Upper lobe of right lung (tissue), 1 donor: ENCODE measurements around the gene ATG4D. TPM values are rescaled to one million over a fixed set of nuclear protein-coding genes. Genes with fewer than 3 reads are reported as not detected.
A peak's percentile ranks its signal among the peaks of the same experiment; 100 is the strongest.

Experiments
- ATAC-seq: fragments of 200-7000 bp; cut with Tn5 transposase; one replicate; pipeline ENCODE4 v1.9.1; 2020; ENCODE audit warnings: mild to moderate bottlenecking, moderate library complexity
- DNase-seq: peaks from one replicate; pipeline ENCODE4 v3.0.0-alpha.2; 2020
- H3K27ac ChIP-seq: fragments of 200-600 bp; one replicate; pipeline ENCODE4 v1.8.0; 2022
- H3K27me3 ChIP-seq: fragments of 200-600 bp; one replicate; pipeline ENCODE4 v1.8.0; 2022; ENCODE audit warnings: mild to moderate bottlenecking
- H3K36me3 ChIP-seq: fragments of 200-600 bp; one replicate; pipeline ENCODE4 v1.8.0; 2022
- H3K4me1 ChIP-seq: fragments of 200-600 bp; one replicate; pipeline ENCODE4 v1.8.0; 2022
- H3K4me3 ChIP-seq: fragments of 200-600 bp; one replicate; pipeline ENCODE4 v1.8.0; 2022; ENCODE audit warnings: mild to moderate bottlenecking
- H3K9me3 ChIP-seq: fragments of 200-600 bp; one replicate; pipeline ENCODE4 v1.8.0; 2022
- intact Hi-C: fragments of 100-400 bp; cut with DNase I; formaldehyde crosslinking; loops from one replicate; pipeline ENCODE4 v1.11.0; 2022
- microRNA-seq: library from miRNA; unstranded; fragments of <30 nt; microRNA quantifications from one replicate; pipeline ENCODE4 v1.2.0, GENCODE V29; 2020; ENCODE audit warnings: borderline microRNAs expressed
- total RNA-seq: library from RNA; stranded (reverse); fragmentation: NEBNext Ultra II Directional; extraction: Animal tissue kit (Norgen Biotek cat#: 25700); gene quantifications from one replicate; pipeline ENCODE4 v1.2.1, GENCODE V29; 2021
- TF ChIP-seq, protein P1 (sequence below): fragments of 200-600 bp; IDR thresholded peaks from one replicate; pipeline ENCODE4 v1.8.0; 2022; ENCODE audit warnings: antibody characterized with exemption
- donor health status: DM: no; HTN: yes; CAD: no; lungs with severe emphysema.

The ATG4D gene
- total RNA-seq, 1 donor from 2014 or later = 21.0 TPM

DNA sequence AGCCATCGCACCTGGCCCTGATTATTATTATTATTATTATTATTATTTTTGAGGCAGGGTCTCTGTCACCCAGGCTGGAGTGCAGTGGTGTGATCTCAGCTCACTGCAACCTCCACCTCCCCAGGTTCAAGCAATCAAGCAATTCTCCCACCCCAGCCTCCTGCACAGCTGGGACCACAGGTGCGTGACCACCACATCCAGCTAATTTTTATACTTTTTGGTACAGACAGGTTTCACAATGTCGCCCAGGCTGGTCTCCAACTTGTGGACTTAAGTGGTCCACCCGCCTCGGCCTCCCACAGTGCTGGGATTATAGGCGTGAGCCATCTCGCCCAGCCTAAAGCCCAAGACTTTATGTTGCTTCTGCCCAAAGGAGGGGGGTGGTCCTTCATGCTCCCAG, 49.4 kb downstream of the ATG4D start:
- Histone ChIP-seq H3K4me3 (no peak overlapping the region), H3K4me1 (peaks cover 30% of the 10 kb centered on the region), H3K36me3 (no peaks in the 10 kb centered on the region), H3K27ac (peak overlapping the region; percentile 65), H3K27me3 (no peaks in the 10 kb centered on the region), H3K9me3 (no peaks in the 10 kb centered on the region)
- DNase-seq = no peak
- ATAC-seq = no peak
- TF ChIP-seq, protein P1, sequence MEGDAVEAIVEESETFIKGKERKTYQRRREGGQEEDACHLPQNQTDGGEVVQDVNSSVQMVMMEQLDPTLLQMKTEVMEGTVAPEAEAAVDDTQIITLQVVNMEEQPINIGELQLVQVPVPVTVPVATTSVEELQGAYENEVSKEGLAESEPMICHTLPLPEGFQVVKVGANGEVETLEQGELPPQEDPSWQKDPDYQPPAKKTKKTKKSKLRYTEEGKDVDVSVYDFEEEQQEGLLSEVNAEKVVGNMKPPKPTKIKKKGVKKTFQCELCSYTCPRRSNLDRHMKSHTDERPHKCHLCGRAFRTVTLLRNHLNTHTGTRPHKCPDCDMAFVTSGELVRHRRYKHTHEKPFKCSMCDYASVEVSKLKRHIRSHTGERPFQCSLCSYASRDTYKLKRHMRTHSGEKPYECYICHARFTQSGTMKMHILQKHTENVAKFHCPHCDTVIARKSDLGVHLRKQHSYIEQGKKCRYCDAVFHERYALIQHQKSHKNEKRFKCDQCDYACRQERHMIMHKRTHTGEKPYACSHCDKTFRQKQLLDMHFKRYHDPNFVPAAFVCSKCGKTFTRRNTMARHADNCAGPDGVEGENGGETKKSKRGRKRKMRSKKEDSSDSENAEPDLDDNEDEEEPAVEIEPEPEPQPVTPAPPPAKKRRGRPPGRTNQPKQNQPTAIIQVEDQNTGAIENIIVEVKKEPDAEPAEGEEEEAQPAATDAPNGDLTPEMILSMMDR = no peak
- intact Hi-C loops = no loop called here

DNA sequence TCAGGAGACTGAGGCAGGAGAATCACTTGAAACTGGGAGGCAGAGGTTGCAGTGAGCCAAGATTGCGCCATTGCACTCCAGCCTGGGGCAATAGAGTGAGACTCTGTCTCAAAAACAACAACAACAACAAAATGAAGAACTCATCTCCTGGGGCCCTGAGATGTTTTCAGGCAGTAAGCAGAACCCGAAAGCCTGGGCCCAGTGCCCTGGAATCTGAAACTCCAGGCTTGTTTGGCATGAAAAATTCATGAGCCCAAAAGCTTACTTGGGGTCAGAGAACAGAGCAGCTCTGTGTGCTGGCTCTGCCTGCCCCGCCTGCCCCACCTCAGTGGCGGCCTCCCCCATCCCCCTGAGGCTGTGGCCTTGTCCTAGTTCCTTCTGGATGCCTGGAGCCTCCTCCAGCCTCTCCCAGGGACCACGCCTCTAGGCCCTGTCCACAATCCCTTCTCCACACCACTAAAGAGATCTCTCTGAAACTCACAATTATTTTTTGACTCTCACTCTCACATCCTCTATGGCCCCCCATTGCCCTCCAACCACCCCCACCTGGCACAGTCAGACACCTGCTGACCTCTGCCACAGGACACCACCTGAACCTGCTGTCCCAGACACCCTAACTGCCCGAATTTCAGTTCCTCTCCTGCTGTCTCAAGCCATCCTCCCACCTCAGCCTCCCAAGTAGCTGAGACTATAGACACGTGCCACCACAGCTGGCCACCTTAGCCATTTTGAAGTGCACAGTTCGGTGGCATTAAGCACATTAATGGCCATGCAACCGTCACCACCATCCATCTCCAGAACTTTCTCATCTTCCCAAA, 50.3 kb downstream of the ATG4D start:
- ATAC-seq = peak; percentile 58
- TF ChIP-seq, protein P1 = no peak
- H3K36me3 ChIP-seq = no peaks in the 10 kb centered on the region
- peaks cover 30% of the 10 kb centered on the region for H3K4me1 ChIP-seq
- no peaks in the 10 kb centered on the region for H3K27me3 ChIP-seq
- intact Hi-C loops = no loop called here
- H3K27ac ChIP-seq = peak overlapping the region; percentile 65
- H3K9me3 ChIP-seq = no peaks in the 10 kb centered on the region
- no peak overlapping the region for H3K4me3 ChIP-seq
- peak; percentile 69 for DNase-seq

DNA sequence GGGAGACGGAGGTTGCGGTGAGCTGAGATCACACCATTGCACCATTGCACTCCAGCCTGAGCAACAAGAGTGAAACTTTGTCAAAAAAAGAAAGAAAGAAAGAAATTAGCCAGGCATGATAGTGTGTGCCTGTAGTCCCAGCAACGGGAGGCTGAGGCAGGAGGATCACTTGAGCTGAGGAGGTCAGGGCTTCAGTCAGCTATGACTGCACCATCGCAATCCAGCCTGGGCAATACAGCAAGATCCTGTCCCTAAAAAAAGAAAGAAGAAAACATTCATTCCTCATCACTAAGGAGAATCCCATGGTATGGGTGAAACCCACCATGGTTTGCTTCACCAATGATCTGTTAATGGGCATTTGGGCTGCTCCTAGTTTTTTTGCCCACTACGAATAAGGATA, 56.4 kb downstream of the ATG4D start:
- ATAC-seq (no peak), DNase-seq (no peak)
- Histone ChIP-seq H3K9me3 (no peaks in the 10 kb centered on the region), H3K36me3 (no peaks in the 10 kb centered on the region), H3K27ac (no peak overlapping the region), H3K4me3 (no peak overlapping the region), H3K4me1 (peaks cover 45% of the 10 kb centered on the region), H3K27me3 (no peaks in the 10 kb centered on the region)
- TF ChIP-seq, protein P1 = no peak
- intact Hi-C loops = no loop called here

DNA sequence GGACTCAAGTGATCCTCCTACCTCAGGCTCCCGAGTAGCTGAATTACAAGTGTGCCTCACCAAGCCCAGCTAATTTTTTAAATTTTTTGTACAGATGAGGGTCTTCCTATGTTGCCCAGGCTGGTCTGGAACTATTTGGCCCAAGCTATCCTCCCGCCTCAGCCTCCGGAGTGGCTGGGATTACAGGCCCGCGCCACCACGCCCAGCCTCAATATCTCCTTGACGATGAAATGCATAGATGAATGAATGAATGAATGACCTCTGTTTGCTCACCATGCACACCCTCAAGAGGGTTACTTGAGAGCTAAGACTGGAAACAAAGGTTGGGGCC, 58.3 kb downstream of the ATG4D start:
- ATAC-seq (no peak), DNase-seq (no peak)
- Histone ChIP-seq H3K27me3 (no peaks in the 10 kb centered on the region), H3K9me3 (no peaks in the 10 kb centered on the region), H3K27ac (no peak overlapping the region), H3K36me3 (no peaks in the 10 kb centered on the region), H3K4me3 (no peak overlapping the region), H3K4me1 (peaks cover 40% of the 10 kb centered on the region)
- intact Hi-C loops = no loop called here
- TF ChIP-seq, protein P1 = no peak

DNA sequence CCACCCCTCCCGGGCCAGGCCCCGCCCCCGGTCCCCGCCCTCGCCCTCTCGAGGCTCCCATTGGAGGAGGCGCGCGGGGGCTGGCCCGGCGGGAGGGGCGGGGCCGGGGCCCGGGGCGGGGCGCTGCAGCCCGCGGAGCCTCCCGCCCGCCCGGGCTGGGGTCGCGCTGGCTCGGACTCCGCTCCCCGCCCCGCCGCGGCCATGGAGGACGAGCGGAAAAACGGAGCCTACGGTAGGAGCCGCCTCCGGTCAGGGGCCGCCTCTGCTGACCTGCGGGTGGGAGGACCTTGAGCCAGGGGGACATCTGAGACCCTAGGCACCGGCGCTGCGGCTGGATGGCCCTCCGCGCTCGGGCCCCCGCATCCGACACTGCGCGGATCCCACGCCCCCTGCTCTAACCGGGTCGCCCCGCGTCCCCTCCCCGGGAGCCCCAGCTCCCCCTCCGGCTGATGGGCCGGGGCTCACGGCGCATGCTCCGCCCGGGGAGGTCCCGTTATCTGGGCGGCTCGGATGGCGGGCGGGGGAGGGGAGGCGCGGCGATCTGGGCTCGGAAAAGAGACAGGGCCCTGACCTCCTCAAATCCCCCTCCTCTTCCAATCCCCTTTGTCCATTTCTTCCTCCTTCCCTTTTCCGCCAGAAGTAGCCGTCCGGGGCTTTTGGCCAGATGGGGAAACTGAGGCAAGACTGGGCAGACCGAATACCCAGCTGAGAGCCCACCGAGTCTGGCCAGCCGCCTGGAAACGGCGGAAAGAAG, 58.8 kb downstream of the ATG4D start:
- ATAC-seq = peak; percentile 97
- Histone ChIP-seq H3K27me3 (no peaks in the 10 kb centered on the region), H3K36me3 (no peaks in the 10 kb centered on the region), H3K9me3 (no peaks in the 10 kb centered on the region), H3K4me1 (peaks cover 35% of the 10 kb centered on the region), H3K4me3 (peak overlapping the region; percentile 96), H3K27ac (peak overlapping the region; percentile 95)
- intact Hi-C loops = no loop called here
- TF ChIP-seq, protein P1 = no peak
- peak; percentile 93 for DNase-seq

Small RNAs within 50 kb of the gene (microRNA-seq; reads per million reads assigned to microRNA genes)
- not detected for gene MIR1238

Other genes starting within 250 kb of the ATG4D start
- gene ZGLP1, start 234.1 kb upstream of the ATG4D start, total RNA-seq = 3.8 TPM
- gene FDX2, start 227.9 kb upstream of the ATG4D start, total RNA-seq = 19.2 TPM
- 25.4 TPM for gene RAVER1, start 210.4 kb upstream of the ATG4D start, total RNA-seq
- 23.8 TPM for gene ICAM3, start 204.3 kb upstream of the ATG4D start, total RNA-seq
- 140 TPM for gene TYK2, start 163.3 kb upstream of the ATG4D start, total RNA-seq
- 154 TPM for gene CDC37, start 140.4 kb upstream of the ATG4D start, total RNA-seq
- 35.5 TPM for gene PDE4A, start 123.4 kb upstream of the ATG4D start, total RNA-seq
- gene KEAP1, start 40.5 kb upstream of the ATG4D start, total RNA-seq = 69.1 TPM
- 2.1 TPM for gene S1PR5, start 26.5 kb upstream of the ATG4D start, total RNA-seq
- gene KRI1, start 22.1 kb downstream of the ATG4D start, total RNA-seq = 19.6 TPM
- 10.5 TPM for gene CDKN2D, start 25.1 kb downstream of the ATG4D start, total RNA-seq
- 37.8 TPM for gene AP1M2, start 43.4 kb downstream of the ATG4D start, total RNA-seq
- gene SLC44A2, start 81.6 kb downstream of the ATG4D start, total RNA-seq = 293 TPM
- 182 TPM for gene ILF3, start 110.4 kb downstream of the ATG4D start, total RNA-seq
- 30.3 TPM for gene QTRT1, start 157.5 kb downstream of the ATG4D start, total RNA-seq
- gene DNM2, start 174.2 kb downstream of the ATG4D start, total RNA-seq = 280 TPM